ENCODE results near the gene SDF2. TPM values are rescaled to one million over a fixed set of nuclear protein-coding genes. Genes with fewer than 3 reads are reported as not detected.
A peak's percentile ranks its signal among the peaks of the same experiment; 100 is the strongest.

The SDF2 gene
- total RNA-seq, 4 donors from 2014 or later, result 28.9 to 74.6 (median 48.6) TPM

GRCh38 chr17:28620010-28620409 lies 41.7 kb downstream of the SDF2 start:
- TF ChIP-seq, protein P1, sequence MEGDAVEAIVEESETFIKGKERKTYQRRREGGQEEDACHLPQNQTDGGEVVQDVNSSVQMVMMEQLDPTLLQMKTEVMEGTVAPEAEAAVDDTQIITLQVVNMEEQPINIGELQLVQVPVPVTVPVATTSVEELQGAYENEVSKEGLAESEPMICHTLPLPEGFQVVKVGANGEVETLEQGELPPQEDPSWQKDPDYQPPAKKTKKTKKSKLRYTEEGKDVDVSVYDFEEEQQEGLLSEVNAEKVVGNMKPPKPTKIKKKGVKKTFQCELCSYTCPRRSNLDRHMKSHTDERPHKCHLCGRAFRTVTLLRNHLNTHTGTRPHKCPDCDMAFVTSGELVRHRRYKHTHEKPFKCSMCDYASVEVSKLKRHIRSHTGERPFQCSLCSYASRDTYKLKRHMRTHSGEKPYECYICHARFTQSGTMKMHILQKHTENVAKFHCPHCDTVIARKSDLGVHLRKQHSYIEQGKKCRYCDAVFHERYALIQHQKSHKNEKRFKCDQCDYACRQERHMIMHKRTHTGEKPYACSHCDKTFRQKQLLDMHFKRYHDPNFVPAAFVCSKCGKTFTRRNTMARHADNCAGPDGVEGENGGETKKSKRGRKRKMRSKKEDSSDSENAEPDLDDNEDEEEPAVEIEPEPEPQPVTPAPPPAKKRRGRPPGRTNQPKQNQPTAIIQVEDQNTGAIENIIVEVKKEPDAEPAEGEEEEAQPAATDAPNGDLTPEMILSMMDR (IDR thresholded peaks at IDR 0.05), result no peak
- no peak for TF ChIP-seq POLR2A (IDR thresholded peaks at IDR 0.05)
- H3K4me1 ChIP-seq, result no peaks in the 10 kb centered on the region
- 82 to 89% methylated on average over 2 of the region's 2 CpGs for WGBS, 2 donors
- peaks cover 88 to 94% of the 10 kb centered on the region in 2 donors for H3K36me3 ChIP-seq
- DNase-seq, result no peak
- no peaks in the 10 kb centered on the region for H3K27me3 ChIP-seq
- no peak overlapping the region for H3K27ac ChIP-seq
- H3K4me3 ChIP-seq (replicated peaks in 1 of 3), result no peak overlapping the region
- intact Hi-C loops (cut with DNase I), result no loop called here
- H3K9me3 ChIP-seq, result no peaks in the 10 kb centered on the region

- 95 to 98% methylated on average over 3 of the region's 3 CpGs for WGBS, 2 donors
- no peak overlapping the region for H3K4me3 ChIP-seq (replicated peaks in 1 of 3)
- TF ChIP-seq, protein P1 (IDR thresholded peaks at IDR 0.05), result no peak
- TF ChIP-seq POLR2A (IDR thresholded peaks at IDR 0.05), result no peak
- no peak overlapping the region for H3K27ac ChIP-seq
- no peak for DNase-seq
- H3K27me3 ChIP-seq, result no peaks in the 10 kb centered on the region
- no peaks in the 10 kb centered on the region for H3K9me3 ChIP-seq
- no peaks in the 10 kb centered on the region for H3K4me1 ChIP-seq
- intact Hi-C loops (cut with DNase I), result no loop called here
- H3K36me3 ChIP-seq, result peaks cover 89 to 92% of the 10 kb centered on the region in 2 donors
Measured at GRCh38 chr17:28618464-28618863, 43.2 kb downstream of the SDF2 start.

- H3K4me3 ChIP-seq (replicated peaks in 1 of 3), result no peak overlapping the region
- H3K9me3 ChIP-seq, result no peaks in the 10 kb centered on the region
- H3K27me3 ChIP-seq, result no peaks in the 10 kb centered on the region
- no peak for DNase-seq
- H3K4me1 ChIP-seq, result peaks cover 0 to 6% of the 10 kb centered on the region in 2 donors
- peaks cover 71 to 74% of the 10 kb centered on the region in 2 donors for H3K36me3 ChIP-seq
- intact Hi-C loops (cut with DNase I), result no loop called here
- WGBS, 2 donors, result 88 to 90% methylated on average over 7 of the region's 7 CpGs
- TF ChIP-seq, protein P1 (IDR thresholded peaks at IDR 0.05), result no peak
- no peak for TF ChIP-seq POLR2A (IDR thresholded peaks at IDR 0.05)
- H3K27ac ChIP-seq, result no peak overlapping the region
Measured at GRCh38 chr17:28616281-28616680, 45.4 kb downstream of the SDF2 start.

DNA sequence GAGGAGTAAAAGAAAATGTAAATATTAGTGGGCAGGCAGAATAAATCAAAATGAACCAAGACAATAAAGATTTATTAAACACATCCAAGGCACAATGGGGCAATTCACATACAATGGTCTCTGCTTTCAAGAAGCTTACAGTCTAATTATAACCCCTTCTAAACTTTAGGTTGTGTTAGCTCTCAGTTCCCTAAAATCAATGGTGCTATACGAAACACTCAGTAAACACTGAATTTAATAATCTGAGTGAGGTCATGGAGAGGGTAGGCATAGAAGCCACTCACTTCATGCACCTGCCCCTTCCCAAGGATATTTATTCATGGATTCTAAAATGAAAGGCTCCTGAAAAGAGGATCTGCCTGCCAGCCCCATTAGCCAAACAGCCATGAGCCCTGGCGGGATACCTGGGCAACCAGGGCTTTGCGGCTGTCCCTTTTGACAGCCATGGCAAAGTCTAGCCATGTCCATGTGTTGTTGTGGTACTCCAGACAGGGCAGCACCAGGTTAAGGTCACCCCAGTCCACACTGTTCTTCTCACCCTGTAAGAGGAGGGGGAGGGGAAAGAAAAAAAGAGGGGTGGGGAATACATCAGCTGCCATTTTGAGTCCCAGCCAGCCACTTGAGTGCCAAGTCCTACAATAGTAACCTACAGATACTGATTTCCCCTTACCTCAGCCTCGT lies 46.3 kb downstream of the SDF2 start:
- intact Hi-C loops (cut with DNase I), result no loop called here
- 92 to 96% methylated on average over 4 of the region's 4 CpGs for WGBS, 2 donors
- Histone ChIP-seq H3K9me3 (no peaks in the 10 kb centered on the region), H3K4me1 (peaks cover 0 to 6% of the 10 kb centered on the region in 2 donors), H3K4me3 (replicated peaks in 1 of 3) (no peak overlapping the region), H3K27me3 (no peaks in the 10 kb centered on the region), H3K36me3 (peaks cover 62 to 65% of the 10 kb centered on the region in 2 donors), H3K27ac (no peak overlapping the region)
- no peak for DNase-seq
- TF ChIP-seq POLR2A (IDR thresholded peaks at IDR 0.05), result no peak
- TF ChIP-seq, protein P1 (IDR thresholded peaks at IDR 0.05), result no peak

DNA sequence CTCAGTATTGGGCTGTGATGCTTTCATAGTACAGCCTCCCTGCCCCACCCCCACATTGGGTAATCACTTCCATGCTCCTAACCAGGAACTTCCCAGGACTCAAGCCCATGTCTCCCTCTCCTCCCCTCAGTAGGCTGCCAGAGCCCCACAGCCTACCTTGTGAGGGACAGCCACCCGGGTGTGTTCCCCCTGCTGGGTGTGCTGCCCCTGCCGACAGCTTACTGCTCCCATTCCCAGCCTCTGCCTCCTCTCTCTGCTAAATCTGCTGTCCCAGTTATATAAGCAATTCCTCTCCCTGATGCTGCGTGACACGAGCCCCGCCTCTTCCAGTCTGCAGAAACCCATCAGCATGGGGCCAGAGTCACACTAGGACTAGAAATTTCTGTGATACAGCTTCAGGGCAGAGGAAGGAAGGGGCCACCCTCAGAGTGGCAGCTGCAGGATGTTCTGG lies 47.8 kb downstream of the SDF2 start, which contains the start of gene RSKR:
RSKR (minus strand) TSS at position 255 of the 451 bp plus-strand sequence; CDS start at position 231, 24 bp downstream.
- no peak for DNase-seq
- WGBS, 2 donors, result 87% methylated on average over 5 of the region's 5 CpGs
- Histone ChIP-seq H3K27ac (peak within 1 kb of the TSS in 1 of 3 donors; percentile 15), H3K36me3 (peaks cover 47 to 50% of the 10 kb centered on the region in 2 donors), H3K27me3 (no peaks in the 10 kb centered on the region), H3K9me3 (no peaks in the 10 kb centered on the region), H3K4me1 (peaks cover 0 to 6% of the 10 kb centered on the region in 2 donors), H3K4me3 (replicated peaks in 1 of 3) (no peak within 1 kb of the TSS)
- TF ChIP-seq, protein P1 (IDR thresholded peaks at IDR 0.05), result no peak
- no peak for TF ChIP-seq POLR2A (IDR thresholded peaks at IDR 0.05)
- intact Hi-C loops (cut with DNase I), result loop anchor here (2.0 to 5.0 kb wide), 2 partner anchors 67 to 122 kb away; no protein-coding TSS in a partner anchor
